Inflammatory macrophage treated with lipopolysaccharide for 1 hour (primary cell): ENCODE results near the gene TBC1D17.
A peak's percentile ranks its signal among the peaks of the same experiment; 100 is the strongest.

Experiments used
- DNase-seq, 2 donors: peaks; one replicate each; pipeline ENCODE4 v3.0.0-alpha.2; 2020 to 2022

The TBC1D17 gene

GRCh38 chr19:49895566-49896297, 18.2 kb downstream of the TBC1D17 start:
- DNase-seq = no peak

- DNase-seq = peak; percentile 89 to 95
Measured at GRCh38 chr19:49896863-49897621, 19.5 kb downstream of the TBC1D17 start, which contains the start of gene IL4I1. Gene IL4I1, minus strand, starts transcription at chr19:49896887. Its CDS starts 727 bp downstream, at chr19:49896160.

- peak; percentile 57 to 68 for DNase-seq
Measured at GRCh38 chr19:49904136-49904535, 26.6 kb downstream of the TBC1D17 start.

GRCh38 chr19:49906879-49907564, 29.5 kb downstream of the TBC1D17 start:
- DNase-seq = no peak

GRCh38 chr19:49907745-49908446, 30.4 kb downstream of the TBC1D17 start:
- no peak for DNase-seq

- DNase-seq = no peak
Measured at GRCh38 chr19:49908480-49909420, 31.2 kb downstream of the TBC1D17 start.

- DNase-seq = no peak
Measured at GRCh38 chr19:49910179-49910578, 32.7 kb downstream of the TBC1D17 start.

- peak; percentile 82 to 87 for DNase-seq
Measured at GRCh38 chr19:49911381-49912145, 34.1 kb downstream of the TBC1D17 start.

GRCh38 chr19:49912965-49913685, 35.6 kb downstream of the TBC1D17 start:
- DNase-seq = no peak

- no peak for DNase-seq
Measured at GRCh38 chr19:49913720-49914119, 36.2 kb downstream of the TBC1D17 start.

GRCh38 chr19:49915271-49915670, 37.8 kb downstream of the TBC1D17 start:
- DNase-seq = no peak

- peak; percentile 80 to 93 for DNase-seq
Measured at GRCh38 chr19:49916839-49917733, 39.6 kb downstream of the TBC1D17 start.

- no peak for DNase-seq
Measured at GRCh38 chr19:49918089-49918488, 40.6 kb downstream of the TBC1D17 start.

GRCh38 chr19:49920624-49921363, 43.3 kb downstream of the TBC1D17 start:
- DNase-seq = no peak

- peak; percentile 18 to 62 for DNase-seq
Measured at GRCh38 chr19:49921871-49922795, 44.6 kb downstream of the TBC1D17 start.

- peak; percentile 41 to 65 for DNase-seq
Measured at GRCh38 chr19:49923055-49924003, 45.8 kb downstream of the TBC1D17 start.
